Measurements from ENCODE around the gene SHROOM2.

SHROOM2 gene

DNA sequence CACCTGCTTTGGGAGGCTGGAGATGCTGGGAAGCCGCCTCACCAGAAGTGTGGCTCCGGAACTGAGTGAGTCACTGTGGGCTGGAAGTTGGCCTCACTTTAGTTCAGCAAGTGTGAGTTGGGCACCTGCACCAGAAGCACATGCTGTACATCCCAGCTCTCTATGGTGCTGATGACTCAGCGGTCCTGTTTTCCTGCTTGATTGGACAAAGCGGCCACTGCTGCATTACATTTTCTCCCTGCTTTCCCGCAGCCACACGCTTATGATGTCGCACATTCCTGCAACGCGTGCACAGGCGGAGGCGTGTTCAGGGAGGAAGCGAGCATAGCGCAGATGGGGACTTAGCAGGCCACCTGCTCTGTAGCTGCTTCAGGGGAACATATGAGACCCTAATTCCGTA lies 154.2 kb downstream of the SHROOM2 start:
- peaks cover 31% of the 10 kb centered on the region for H3K36me3 ChIP-seq (ENCODE audit: insufficient read depth, low read depth, low read length)
- H3K27me3 ChIP-seq (ENCODE audit: insufficient read depth, low read length) = no peaks in the 10 kb centered on the region
- H3K9ac ChIP-seq (ENCODE audit: low read depth, low read length) = no peak overlapping the region
- no peaks in the 10 kb centered on the region for H3K4me1 ChIP-seq (ENCODE audit: insufficient read depth, low read length)
- no peak overlapping the region for H3K4me3 ChIP-seq (ENCODE audit: low read length)
- H3K27ac ChIP-seq (ENCODE audit: low read length) = no peak overlapping the region
- H3K9me3 ChIP-seq (ENCODE audit: insufficient read depth, low read depth, low read length) = no peaks in the 10 kb centered on the region

DNA sequence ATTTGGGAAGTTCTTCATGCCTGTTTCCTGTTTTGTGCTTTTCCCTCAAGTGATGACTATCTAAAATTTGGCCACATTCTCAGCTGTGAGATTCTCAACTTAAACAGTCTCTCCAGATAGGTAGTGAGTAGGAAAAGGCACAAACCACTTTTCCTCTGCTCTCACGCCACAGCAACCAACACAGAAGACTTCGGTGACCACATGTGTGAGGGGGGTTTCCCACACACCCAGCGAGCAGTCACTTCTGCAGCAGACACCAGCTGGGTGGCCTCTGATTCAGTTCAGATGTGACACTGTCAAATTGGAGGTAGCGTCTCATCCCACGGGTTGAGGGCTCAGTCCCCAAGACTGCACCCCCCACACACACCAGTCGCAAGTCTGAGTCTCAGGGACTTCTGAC lies 155.9 kb downstream of the SHROOM2 start:
- H3K27ac ChIP-seq (ENCODE audit: low read length) = no peak overlapping the region
- no peaks in the 10 kb centered on the region for H3K27me3 ChIP-seq (ENCODE audit: insufficient read depth, low read length)
- no peak overlapping the region for H3K9ac ChIP-seq (ENCODE audit: low read depth, low read length)
- no peaks in the 10 kb centered on the region for H3K4me1 ChIP-seq (ENCODE audit: insufficient read depth, low read length)
- H3K9me3 ChIP-seq (ENCODE audit: insufficient read depth, low read depth, low read length) = no peaks in the 10 kb centered on the region
- H3K36me3 ChIP-seq (ENCODE audit: insufficient read depth, low read depth, low read length) = peaks cover 38% of the 10 kb centered on the region
- no peak overlapping the region for H3K4me3 ChIP-seq (ENCODE audit: low read length)

DNA sequence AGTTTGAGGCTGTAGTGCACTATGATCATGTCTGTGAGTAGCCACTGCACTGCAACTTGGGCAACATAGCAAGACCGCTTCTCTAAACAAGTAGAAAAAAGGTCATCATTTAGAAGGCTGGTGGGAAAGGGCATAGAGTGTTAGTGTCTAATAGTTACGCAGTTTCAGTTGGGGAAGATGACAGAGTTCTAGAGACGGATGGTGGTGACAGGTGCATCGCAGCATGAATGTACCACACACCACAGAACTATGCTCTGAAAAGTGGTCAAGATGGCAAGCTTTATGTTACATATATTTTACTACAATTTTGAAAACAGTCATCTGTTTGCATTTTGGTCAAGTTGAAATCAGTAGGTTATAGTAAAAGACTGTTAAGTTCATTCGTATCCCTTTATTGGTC lies 157.2 kb downstream of the SHROOM2 start:
- Histone ChIP-seq H3K4me1 (ENCODE audit: insufficient read depth, low read length) (no peaks in the 10 kb centered on the region), H3K9ac (ENCODE audit: low read depth, low read length) (no peak overlapping the region), H3K4me3 (ENCODE audit: low read length) (no peak overlapping the region), H3K9me3 (ENCODE audit: insufficient read depth, low read depth, low read length) (no peaks in the 10 kb centered on the region), H3K27ac (ENCODE audit: low read length) (no peak overlapping the region), H3K36me3 (ENCODE audit: insufficient read depth, low read depth, low read length) (peaks cover 43% of the 10 kb centered on the region; the same call in 1 of the 2 replicates), H3K27me3 (ENCODE audit: insufficient read depth, low read length) (no peaks in the 10 kb centered on the region)

DNA sequence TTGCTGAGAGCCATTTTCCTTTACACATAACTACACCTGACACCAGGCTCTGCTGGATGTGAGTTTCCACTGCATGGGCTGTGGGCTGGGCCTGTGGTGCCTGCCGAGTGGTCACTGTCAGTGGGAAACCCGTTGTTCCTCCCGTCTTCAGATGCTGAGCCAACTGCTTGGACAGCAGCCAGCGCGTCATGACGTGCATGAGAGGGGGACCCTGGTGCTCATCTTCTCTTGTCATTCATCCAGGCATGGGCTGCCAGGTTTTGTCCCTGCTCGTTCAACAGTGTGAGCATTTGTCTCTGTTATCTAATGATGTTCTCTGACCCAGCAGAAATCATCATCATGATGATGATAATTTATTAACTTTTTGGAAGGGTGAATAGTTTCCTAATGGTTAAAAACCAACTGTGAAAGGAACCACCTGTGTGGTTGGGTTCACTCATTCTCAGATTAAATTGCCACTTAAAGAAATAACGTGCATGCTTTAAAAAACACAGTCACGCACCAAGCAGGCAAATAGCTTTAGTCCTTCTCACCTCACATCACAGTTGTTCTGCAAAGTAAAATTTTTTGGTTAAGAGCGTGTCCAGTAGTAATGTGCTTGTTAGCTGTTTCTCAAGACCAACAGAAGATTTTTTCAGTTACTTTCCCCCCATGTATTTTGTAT lies 161.0 kb downstream of the SHROOM2 start:
- peaks cover 23% of the 10 kb centered on the region; the same call in 1 of the 2 replicates for H3K36me3 ChIP-seq (ENCODE audit: insufficient read depth, low read depth, low read length)
- no peaks in the 10 kb centered on the region for H3K9me3 ChIP-seq (ENCODE audit: insufficient read depth, low read depth, low read length)
- H3K4me1 ChIP-seq (ENCODE audit: insufficient read depth, low read length) = no peaks in the 10 kb centered on the region
- H3K27me3 ChIP-seq (ENCODE audit: insufficient read depth, low read length) = no peaks in the 10 kb centered on the region
- H3K9ac ChIP-seq (ENCODE audit: low read depth, low read length) = no peak overlapping the region
- no peak overlapping the region for H3K4me3 ChIP-seq (ENCODE audit: low read length)
- no peak overlapping the region for H3K27ac ChIP-seq (ENCODE audit: low read length)

DNA sequence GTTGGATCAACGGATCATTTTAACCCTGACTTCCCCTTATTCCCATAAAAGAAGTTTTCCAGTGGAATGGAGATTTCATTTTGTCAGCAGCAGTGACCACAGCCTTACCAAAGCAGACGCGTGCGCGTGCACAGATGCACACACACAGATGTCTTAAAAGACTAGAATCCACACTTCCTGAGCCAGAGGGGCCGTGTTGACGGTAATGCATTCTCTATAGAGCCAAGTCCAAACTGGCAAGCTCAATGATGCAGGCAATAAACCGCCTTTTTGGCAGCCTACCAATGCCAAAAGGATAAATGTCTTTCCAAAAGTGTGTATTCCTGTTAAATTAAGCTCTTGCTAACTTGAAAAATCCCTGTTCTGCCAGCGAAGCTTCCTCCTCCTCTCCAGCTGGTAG lies 162.2 kb downstream of the SHROOM2 start:
- peaks cover 17% of the 10 kb centered on the region; the same call in 1 of the 2 replicates for H3K36me3 ChIP-seq (ENCODE audit: insufficient read depth, low read depth, low read length)
- H3K4me3 ChIP-seq (ENCODE audit: low read length) = no peak overlapping the region
- H3K4me1 ChIP-seq (ENCODE audit: insufficient read depth, low read length) = no peaks in the 10 kb centered on the region
- no peak overlapping the region for H3K9ac ChIP-seq (ENCODE audit: low read depth, low read length)
- H3K9me3 ChIP-seq (ENCODE audit: insufficient read depth, low read depth, low read length) = no peaks in the 10 kb centered on the region
- no peak overlapping the region for H3K27ac ChIP-seq (ENCODE audit: low read length)
- no peaks in the 10 kb centered on the region for H3K27me3 ChIP-seq (ENCODE audit: insufficient read depth, low read length)

DNA sequence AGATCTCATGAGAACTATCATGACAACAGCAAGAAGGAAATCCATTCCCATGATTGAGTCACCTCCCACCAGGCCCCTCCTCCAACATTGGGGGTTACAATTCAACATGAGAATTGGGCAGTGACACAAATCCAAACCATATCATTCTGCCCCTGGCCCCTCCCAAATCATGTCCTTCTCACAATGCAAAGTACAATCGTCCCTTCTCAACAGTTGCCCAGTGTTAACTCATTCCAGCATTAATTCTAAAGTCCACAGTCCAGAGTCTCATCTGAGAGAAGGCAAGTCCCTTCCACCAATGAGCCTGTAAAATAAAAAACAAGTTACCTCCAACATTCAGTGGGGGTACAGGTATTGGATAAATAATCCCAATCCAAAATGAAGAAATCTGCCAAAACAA lies 166.1 kb downstream of the SHROOM2 start:
- Histone ChIP-seq H3K9me3 (ENCODE audit: insufficient read depth, low read depth, low read length) (no peaks in the 10 kb centered on the region), H3K27ac (ENCODE audit: low read length) (no peak overlapping the region), H3K4me3 (ENCODE audit: low read length) (no peak overlapping the region), H3K9ac (ENCODE audit: low read depth, low read length) (no peak overlapping the region), H3K36me3 (ENCODE audit: insufficient read depth, low read depth, low read length) (peaks cover 8% of the 10 kb centered on the region; the same call in 1 of the 2 replicates), H3K4me1 (ENCODE audit: insufficient read depth, low read length) (no peaks in the 10 kb centered on the region), H3K27me3 (ENCODE audit: insufficient read depth, low read length) (no peaks in the 10 kb centered on the region)

DNA sequence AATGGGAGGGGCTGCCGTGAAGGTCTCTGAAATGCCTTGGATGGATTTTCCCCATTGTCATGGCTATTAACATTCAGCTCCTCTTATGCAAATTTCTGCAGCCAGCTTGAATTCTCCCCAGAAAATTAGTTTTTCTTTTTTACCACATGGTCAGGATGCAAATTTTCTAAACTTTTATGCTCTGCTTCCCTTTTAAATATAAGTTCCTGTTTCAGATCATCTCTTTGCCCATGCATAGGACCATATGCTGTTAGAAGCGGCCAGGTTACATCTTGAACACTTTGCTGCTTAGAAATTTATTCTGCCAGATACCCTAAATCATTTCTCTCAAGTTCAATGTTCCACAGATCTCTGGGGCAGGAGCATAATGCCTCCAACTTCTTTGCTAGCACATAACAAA lies 167.2 kb downstream of the SHROOM2 start:
- H3K36me3 ChIP-seq (ENCODE audit: insufficient read depth, low read depth, low read length) = no peaks in the 10 kb centered on the region
- no peaks in the 10 kb centered on the region for H3K9me3 ChIP-seq (ENCODE audit: insufficient read depth, low read depth, low read length)
- no peak overlapping the region for H3K9ac ChIP-seq (ENCODE audit: low read depth, low read length)
- no peak overlapping the region for H3K27ac ChIP-seq (ENCODE audit: low read length)
- no peaks in the 10 kb centered on the region for H3K27me3 ChIP-seq (ENCODE audit: insufficient read depth, low read length)
- no peaks in the 10 kb centered on the region for H3K4me1 ChIP-seq (ENCODE audit: insufficient read depth, low read length)
- H3K4me3 ChIP-seq (ENCODE audit: low read length) = no peak overlapping the region

DNA sequence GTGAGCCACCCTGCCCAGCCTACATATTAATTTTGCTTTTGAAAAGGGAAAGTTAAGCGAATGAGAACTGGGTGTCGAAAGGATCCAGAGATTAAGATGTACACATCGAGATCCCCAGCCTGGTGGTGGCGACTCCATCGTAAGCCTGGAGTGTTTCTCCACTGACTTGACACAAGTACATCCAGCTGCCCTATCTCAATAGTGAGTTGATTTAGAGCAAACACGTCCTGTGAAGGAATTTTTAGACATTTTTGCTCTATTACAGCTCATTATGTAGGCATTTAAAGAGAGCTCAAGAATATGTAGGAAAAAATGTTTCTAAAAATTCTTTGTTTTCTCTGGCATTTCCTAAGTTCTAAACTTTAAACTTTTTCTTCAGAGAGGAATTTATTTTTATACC lies 169.3 kb downstream of the SHROOM2 start:
- Histone ChIP-seq H3K27ac (ENCODE audit: low read length) (no peak overlapping the region), H3K27me3 (ENCODE audit: insufficient read depth, low read length) (no peaks in the 10 kb centered on the region), H3K4me1 (ENCODE audit: insufficient read depth, low read length) (no peaks in the 10 kb centered on the region), H3K9ac (ENCODE audit: low read depth, low read length) (no peak overlapping the region), H3K4me3 (ENCODE audit: low read length) (no peak overlapping the region), H3K9me3 (ENCODE audit: insufficient read depth, low read depth, low read length) (no peaks in the 10 kb centered on the region), H3K36me3 (ENCODE audit: insufficient read depth, low read depth, low read length) (no peaks in the 10 kb centered on the region)

DNA sequence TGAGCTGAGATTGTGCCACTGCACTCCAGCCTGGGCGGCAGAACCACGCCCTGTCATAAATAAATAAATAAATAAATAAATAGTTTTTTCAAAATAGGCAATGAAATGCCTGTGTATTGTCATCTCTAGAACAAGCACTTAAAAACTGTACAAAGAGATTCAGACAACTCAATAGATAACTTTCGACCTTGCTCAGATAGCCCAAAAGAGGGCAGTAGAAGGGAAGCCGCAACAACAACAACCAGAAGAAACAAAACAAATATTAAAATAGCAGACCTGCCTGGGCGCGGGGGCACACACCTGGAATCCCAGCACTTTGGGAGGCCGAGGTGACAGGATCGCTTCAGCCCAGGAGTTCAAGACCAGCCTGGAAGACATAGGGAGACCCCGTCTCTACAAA lies 171.5 kb downstream of the SHROOM2 start:
- H3K27me3 ChIP-seq (ENCODE audit: insufficient read depth, low read length) = no peaks in the 10 kb centered on the region
- H3K4me3 ChIP-seq (ENCODE audit: low read length) = no peak overlapping the region
- no peak overlapping the region for H3K9ac ChIP-seq (ENCODE audit: low read depth, low read length)
- no peaks in the 10 kb centered on the region for H3K36me3 ChIP-seq (ENCODE audit: insufficient read depth, low read depth, low read length)
- H3K9me3 ChIP-seq (ENCODE audit: insufficient read depth, low read depth, low read length) = no peaks in the 10 kb centered on the region
- H3K4me1 ChIP-seq (ENCODE audit: insufficient read depth, low read length) = no peaks in the 10 kb centered on the region
- H3K27ac ChIP-seq (ENCODE audit: low read length) = no peak overlapping the region

DNA sequence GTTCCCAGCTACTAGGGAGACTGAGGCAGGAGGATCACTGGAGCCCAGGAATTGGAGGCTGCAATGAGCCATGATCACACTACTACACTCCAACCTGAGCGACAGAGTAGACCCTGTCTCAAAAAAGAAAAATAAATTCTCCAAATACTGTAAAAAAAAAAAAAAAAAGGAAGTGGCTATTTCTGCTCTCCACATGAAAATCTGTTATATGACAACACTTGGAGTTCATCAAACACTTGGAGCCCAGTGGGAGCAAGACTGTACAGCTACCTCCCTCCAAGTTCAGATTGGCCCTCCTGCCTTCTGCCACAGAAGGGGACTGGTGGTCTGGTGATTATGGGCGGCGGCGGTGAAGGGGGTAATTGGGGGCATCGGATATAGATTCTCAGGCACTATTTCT lies 172.0 kb downstream of the SHROOM2 start:
- Histone ChIP-seq H3K9ac (ENCODE audit: low read depth, low read length) (no peak overlapping the region), H3K27ac (ENCODE audit: low read length) (no peak overlapping the region), H3K36me3 (ENCODE audit: insufficient read depth, low read depth, low read length) (no peaks in the 10 kb centered on the region)

DNA sequence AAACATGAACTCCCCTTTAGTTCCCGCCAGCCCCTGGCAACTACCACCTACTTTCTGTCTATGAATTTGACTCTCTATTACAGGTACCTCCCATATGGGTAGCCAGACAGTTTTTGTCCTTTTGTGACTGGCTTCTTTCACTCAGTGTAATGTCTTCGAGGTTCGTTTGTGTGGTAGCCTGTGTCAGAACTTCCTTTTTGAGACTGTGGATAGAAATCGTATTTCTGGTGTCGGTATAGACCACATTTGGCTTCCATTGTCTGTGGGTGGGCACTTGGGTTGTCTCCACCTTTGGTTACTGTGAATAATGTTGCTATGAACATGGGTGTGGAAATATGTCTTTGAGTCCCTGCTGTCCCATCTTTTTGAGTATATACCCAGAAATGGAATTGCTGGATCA lies 175.5 kb downstream of the SHROOM2 start:
- Histone ChIP-seq H3K4me3 (ENCODE audit: low read length) (no peak overlapping the region), H3K27ac (ENCODE audit: low read length) (no peak overlapping the region), H3K9ac (ENCODE audit: low read depth, low read length) (no peak overlapping the region), H3K27me3 (ENCODE audit: insufficient read depth, low read length) (no peaks in the 10 kb centered on the region), H3K4me1 (ENCODE audit: insufficient read depth, low read length) (no peaks in the 10 kb centered on the region), H3K36me3 (ENCODE audit: insufficient read depth, low read depth, low read length) (no peaks in the 10 kb centered on the region), H3K9me3 (ENCODE audit: insufficient read depth, low read depth, low read length) (no peaks in the 10 kb centered on the region)

More for the DNA sequence above, 172.0 kb downstream of the SHROOM2 start:
- Histone ChIP-seq H3K4me3 (ENCODE audit: low read length) (no peak overlapping the region), H3K9me3 (ENCODE audit: insufficient read depth, low read depth, low read length) (no peaks in the 10 kb centered on the region), H3K27me3 (ENCODE audit: insufficient read depth, low read length) (no peaks in the 10 kb centered on the region), H3K4me1 (ENCODE audit: insufficient read depth, low read length) (no peaks in the 10 kb centered on the region)

DNA sequence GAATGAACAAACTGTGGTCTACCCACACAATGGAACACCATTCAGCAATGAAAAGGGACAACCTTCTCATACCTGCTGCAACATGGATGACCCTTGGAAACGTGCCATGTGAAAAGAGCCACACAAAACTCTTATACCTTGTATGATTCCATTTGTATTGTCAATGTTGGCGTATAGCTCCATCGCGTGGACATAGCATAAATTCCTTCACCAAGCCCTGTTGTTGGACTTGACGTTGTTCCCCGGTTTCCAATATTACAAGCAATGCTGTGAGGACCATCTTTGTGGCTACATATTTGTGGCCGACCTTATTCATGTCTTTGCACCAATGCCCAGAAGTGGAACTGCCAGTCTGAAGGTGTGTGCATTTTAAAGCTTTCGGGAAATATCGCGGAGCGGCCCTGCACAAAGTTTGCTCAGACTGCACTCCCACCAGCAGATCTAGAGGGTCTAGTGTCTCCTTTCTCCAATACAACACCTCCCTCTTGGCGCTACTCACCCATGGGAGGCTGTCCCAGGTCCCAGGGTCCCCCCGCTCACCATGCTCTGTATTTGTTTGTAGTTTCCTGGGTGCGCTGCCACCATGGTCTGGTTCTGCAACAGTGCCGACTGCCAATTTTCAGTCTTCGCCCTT lies 180.7 kb downstream of the SHROOM2 start, which contains the start of gene CLDN34:
Gene CLDN34 (plus strand): TSS at position 584 of the 634 bp plus-strand sequence. CDS start 0 bp downstream, at position 584.
- no peak within 1 kb of the TSS for H3K27ac ChIP-seq (ENCODE audit: low read length)
- H3K4me1 ChIP-seq (ENCODE audit: insufficient read depth, low read length) = no peaks in the 10 kb centered on the region
- no peaks in the 10 kb centered on the region for H3K27me3 ChIP-seq (ENCODE audit: insufficient read depth, low read length)
- no peaks in the 10 kb centered on the region for H3K36me3 ChIP-seq (ENCODE audit: insufficient read depth, low read depth, low read length)
- no peak within 1 kb of the TSS for H3K9ac ChIP-seq (ENCODE audit: low read depth, low read length)
- no peaks in the 10 kb centered on the region for H3K9me3 ChIP-seq (ENCODE audit: insufficient read depth, low read depth, low read length)
- no peak within 1 kb of the TSS for H3K4me3 ChIP-seq (ENCODE audit: low read length)

Measured in iPS-20b (cell line).